Glomerular visceral epithelial cell (primary cell): ENCODE data around the gene PHYKPL.
"Not testable (repeated sequence)": the region's sequence is repeated elsewhere in the genome, so short reads cannot be mapped to it uniquely, and the experiment has no call there.

Source experiments
- DNase-seq: peaks from one replicate; pipeline ENCODE4 v3.0.0-alpha.2; 2016; ENCODE audit errors: extremely low spot score

The PHYKPL gene

DNA sequence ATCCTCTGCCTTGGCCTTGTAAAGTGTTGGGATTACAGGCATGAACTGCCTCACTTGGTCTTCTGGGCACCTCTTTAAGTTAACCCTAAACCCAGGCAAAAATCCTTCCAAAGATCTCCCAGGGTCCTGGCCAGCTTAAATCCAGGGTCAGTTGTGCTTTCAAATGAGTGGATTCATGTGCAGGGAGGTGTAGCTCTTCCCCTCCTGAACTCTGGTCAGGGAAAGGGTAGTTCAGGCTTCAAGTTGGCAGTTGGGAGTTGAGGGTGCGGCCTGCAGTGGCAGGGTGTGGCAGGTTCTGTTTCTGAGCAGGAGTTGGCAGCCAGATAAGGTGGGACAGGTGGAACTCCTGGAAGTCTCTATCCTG is 24.7 kb downstream of the PHYKPL start:
- DNase-seq: no peak

DNA sequence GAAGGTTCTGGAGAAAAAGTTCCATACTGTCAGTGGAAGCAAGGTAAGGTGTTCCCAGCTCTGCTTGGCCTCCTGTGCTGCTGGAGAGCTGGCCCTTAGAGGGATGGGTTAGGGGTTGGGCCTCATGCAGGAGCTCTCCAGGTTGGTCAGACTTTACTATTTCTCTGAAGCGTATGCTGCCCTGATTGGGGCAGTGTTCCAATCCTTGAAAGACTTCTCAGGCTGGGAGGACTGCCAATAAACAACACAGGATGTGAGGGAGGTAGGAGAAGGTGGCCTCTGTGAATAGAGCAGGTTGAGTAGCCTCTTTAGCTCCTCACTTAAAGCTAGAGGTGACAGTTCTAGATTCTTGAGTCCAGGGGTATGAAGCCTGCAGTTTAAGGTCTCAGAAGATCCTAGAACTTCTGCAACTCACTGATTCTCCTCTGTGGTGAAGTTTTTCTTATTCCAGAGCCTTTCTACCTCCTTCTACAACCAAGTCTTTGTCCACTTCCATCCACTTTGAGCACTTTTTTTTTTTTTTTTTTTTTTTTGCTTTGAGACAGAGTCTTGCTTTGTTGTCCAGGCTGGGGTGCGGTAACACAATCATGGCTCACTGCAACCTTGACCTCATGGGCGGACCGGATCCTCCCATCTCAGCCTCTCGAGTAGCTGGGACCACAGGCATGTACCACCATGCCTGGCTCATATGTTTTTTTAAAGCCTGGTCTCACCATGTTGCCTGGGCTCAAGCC is 25.3 kb downstream of the PHYKPL start:
- DNase-seq: peak; percentile 62

DNA sequence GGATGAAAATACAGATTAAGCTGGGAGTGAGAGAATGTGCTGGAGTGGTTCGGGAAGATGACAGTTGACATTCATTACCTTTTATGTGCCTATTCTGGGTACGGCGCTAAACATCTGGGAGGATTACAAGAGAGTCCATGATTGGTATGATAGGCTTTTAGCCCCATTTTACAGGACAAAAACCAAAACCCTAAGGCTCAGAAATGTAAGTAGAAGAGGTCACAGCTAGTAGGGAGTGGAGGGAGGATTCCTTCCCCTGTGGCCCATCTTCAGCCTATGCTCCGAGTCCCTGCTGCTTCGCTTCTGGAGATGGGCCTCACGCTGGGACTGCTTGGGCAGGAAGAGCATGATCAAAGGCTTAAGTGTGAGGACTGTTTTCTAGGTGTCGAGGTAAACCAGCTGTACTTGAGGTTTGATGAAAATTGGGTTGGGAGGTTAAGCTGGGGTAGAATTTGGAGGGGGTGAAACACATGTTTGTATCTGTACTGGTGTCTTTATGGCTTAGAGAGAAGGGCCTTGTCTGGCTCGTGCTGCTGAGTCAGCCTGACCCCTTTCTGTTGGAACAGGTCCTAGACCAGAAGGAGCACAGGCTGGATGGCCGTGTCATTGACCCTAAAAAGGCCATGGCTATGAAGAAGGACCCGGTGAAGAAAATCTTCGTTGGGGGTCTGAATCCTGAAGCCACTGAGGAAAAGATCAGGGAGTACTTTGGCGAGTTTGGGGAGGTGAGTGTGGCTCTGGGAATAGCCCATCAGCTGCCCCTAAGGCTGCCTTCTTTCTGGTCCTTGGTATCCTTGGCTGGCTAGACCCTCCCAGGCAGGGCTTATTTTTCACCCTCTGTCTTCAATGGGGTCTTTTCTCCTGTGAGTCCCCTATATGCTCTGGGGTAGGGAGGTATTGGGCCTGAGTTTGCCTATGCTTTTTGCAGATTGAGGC is 26.2 kb downstream of the PHYKPL start:
- no peak for DNase-seq

DNA sequence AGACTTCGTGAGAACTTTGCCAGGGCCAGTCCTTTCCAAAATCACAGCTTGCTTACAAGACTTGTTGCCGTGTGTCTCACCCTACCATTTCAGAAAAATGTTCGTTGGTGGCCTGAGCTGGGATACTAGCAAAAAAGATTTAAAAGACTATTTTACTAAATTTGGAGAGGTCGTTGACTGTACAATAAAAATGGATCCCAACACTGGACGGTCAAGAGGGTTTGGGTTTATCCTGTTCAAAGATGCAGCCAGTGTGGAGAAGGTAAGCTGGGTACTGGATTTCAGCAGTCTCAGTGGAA is 26.9 kb downstream of the PHYKPL start:
- no peak for DNase-seq

DNA sequence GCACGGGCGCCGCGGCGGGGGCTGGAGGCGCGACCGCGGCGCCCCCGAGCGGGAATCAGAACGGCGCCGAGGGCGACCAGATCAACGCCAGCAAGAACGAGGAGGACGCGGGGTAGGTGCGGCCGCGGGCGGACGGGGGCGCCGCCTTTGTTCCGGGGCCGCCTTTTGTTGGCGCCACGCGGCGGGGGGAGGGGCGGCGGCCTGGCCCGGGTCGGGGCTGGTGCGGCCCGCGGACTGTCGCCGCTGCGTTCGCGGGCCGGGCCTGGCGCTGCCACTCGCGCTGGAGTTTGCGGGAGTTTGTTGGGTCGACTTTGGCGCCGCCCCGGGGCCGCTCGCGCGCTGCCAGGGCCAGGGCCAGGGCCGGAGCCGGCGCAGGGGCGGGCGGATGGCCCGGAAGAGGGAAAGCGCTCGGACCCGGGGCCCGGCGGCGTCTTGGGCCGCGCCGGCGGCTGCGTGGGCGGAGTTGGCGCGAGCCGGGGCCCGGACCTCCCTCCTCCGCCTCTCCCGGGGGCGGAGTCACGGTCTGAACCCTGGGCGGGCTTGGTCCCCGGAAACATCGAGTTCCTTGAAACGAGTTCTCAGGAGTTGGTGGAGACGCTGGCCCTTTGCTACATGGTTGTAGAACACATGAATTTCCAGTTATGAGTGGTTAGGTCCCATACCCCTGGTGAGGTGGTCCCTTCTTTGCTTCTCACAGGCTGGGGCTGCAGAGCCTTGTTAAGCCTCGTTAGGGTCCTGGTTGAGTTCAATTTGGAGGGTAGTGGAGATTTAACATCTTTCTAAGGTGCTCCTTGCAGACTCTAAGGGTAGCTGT is 27.5 kb downstream of the PHYKPL start:
- peak; percentile 80 for DNase-seq

DNA sequence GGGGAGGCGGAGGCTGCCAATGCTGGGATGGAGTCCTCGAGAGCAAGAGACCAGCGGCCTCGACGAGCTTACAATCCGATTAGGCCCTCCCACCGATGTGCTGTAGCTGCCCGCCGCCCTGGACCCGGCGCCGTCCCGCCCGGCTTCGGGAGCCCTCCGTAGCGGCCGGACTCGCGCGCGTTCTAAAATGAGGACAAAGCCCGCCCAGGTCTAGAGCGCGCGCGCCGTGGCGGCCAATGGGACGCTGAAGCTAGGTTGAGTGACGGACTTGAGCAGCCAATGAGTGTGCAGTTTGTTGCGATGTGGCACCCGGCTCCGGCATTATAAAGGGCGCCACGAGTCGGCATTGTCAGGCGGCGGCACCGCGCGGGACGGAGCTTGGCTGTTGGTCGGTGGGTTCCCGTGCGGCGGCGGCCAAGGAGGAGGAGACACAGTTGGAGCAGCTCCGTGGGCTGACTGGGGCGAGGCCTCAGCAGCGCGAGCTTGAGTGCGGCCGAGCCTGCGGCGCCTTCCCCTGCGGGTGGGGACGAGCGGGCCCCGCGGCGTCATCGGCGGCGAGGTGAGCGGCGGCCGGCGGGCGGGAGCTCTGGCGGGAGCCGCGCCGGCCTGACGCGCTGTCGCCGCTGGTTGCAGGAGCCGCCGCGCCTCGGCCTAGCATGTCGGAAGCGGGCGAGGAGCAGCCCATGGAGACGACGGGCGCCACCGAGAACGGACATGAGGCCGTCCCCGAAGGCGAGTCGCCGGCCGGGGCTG is 28.2 kb downstream of the PHYKPL start, which contains the start of gene HNRNPAB:
Gene HNRNPAB, plus strand, starts transcription at position 352 of the 753 bp plus-strand sequence. Its CDS starts 305 bp downstream, at position 657.
- peak; percentile 98 for DNase-seq

DNA sequence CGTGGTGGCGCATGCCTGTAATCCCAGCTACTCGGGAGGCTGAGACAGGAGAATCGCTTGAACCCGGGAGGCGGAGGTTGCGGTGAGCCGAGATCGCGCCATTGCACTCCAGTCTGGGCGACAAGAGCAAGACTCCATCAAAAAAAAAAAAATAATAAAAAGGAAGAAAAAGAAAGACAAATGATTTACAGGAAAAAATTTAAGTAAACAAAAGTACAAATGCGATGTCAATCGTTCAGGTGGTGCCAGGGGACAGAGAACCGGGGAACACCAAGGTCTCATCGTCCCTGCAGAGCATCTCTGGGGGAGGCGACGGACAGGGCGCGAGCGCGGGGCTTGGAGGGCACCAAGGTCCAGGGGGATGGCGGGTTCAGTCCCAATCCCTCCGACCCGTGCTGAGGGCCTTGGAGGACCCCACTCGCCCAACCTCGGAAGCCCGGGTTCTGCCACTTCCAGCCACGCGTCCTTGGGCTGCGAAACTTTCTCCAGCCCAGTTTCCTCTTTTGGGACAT is 28.9 kb downstream of the PHYKPL start:
- no peak for DNase-seq

DNA sequence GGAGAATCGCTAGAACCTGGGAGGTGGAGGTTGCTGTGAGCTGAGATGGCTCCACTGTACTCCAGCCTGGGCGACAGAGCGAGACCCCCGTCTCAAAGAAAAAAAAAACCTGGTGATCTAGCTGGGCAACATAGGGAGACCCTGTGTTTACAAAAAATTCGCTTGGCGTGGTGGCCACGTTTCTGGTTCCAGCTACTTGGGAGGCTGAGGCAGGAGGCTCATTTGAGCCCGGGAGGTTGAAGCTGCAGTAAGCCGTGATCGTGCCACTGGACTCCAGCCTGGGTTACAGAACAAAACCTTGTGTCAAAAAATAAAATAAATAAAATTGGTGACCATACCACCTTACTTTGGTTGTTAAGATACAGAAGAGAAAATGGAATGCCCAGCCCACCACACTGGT is 30.1 kb downstream of the PHYKPL start:
- no peak for DNase-seq

DNA sequence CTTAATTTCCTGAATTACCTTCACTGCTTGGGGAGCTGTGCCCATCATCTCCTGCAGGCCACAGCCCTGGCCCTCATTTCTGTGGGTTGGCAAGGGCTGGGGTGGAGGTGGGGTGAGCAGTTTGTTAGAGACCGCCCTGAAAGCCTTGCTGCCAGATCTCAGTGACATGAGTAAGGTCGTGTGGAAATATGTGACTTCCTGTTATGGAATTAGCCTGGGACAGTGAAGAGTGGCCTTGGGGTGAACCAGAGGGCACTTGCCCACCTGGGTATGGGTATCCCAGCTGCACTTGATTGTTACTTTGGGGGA is 30.7 kb downstream of the PHYKPL start:
- DNase-seq: no peak

DNA sequence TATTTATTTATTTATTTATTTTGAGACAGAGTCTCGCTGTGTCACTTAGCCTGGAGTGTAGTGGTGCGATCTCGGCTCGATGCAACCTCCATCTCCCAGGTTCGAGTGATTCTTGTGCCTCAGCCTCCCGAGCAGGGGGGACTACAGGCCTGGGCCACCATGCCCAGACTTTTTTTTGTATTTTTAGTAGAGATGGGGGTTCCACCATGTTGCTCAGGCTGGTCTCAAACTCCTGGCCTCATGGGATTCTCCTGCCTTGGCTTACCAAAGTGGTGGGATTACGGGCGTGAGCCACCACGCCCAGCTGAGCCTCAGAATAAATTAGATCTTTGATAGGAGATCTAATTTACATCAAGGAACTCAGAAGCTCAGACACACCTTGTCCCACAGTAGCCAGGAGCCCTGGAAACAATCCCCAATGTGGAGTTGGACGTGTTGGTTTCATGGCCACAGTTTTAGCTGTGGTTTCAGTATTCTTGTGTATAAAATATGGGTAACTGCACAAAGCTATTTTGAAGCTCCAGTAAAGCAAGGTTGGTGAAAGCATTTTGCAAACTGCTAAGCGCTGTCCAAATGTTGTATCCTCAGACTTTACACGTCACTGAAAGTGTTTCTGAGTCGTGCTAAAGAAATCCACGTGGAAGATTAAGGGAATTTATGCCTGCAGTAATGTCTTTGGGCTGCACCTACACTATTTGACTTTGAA is 31.2 kb downstream of the PHYKPL start:
- no peak for DNase-seq

DNA sequence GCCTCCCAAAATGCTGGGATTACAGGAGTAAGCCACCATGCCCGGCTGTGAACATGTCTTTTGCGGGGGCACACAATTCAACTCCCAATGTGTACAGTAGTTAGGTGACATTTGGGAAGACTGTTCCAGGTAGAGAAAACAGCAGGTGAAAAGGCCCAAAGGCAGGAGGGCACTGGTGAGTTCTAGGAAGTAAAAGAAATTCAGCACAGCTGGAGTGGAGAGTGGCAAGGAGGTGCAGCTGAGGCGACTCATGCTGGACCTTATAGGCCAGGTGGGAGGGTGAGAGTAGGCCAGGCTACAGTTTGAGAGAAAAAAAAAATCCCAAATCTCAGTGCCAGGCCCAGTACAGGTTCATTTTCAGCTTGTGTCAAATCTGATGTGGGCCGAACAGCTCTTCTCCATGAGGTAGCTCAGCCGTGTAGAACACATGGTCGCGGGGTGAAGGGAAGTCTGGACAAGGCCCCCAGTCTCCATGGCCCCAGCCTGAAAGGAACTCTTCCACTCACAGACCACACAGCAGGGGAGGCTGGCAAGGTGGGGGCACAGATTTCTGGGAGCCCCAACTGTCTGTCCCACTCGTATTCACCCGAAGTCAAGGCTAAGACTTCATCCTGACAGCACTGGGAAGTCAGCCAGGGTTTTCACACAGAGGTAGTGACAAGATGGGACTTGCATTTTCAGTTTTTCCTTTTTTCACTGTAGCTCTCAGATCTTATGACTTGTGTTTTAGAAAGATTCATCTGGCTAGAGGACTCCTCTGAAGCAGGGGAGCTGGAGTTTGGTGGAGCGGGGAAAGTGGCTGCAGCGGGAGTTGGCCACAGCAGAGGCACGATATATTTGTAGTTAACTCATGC is 32.8 kb downstream of the PHYKPL start:
- DNase-seq: no peak

DNA sequence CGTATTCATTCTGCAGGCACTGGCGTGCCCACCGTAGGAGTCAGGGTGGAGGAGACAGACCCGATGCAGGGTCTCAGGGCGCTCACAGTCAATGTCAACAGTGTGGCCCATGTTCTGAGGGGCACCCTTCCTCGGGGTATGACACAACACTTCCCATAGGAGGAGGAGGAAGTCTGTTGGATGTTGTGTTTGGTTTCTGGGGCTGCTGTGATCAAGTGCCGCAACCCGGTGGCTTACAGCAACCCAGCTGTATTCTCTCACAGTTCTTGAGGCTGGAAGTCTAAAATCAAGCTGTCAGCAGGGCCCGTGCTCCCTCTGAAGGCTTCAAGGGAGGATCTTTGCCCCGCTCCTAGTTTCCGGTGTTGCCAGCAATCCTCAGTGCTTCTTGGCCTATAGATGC is 33.9 kb downstream of the PHYKPL start:
- DNase-seq: no peak

DNA sequence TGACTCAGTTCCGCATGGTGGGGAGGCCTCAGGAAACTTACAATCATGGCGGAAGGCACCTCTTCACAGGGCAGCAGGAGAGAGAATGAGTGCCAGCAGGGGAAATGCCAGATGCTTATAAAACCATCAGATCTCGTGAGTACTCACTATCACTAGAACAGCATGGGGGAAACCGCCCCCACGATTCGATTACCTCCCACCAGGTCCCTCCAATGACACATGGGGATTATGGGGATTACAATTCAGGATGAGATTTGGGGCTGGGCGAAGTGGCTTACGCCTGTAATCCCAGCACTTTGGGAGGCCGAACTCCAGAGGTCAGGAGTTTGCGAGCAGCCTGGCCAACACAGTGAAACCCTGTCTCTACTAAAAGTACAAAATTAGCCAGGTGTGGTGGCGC is 34.5 kb downstream of the PHYKPL start:
- not testable (repeated sequence) for DNase-seq

DNA sequence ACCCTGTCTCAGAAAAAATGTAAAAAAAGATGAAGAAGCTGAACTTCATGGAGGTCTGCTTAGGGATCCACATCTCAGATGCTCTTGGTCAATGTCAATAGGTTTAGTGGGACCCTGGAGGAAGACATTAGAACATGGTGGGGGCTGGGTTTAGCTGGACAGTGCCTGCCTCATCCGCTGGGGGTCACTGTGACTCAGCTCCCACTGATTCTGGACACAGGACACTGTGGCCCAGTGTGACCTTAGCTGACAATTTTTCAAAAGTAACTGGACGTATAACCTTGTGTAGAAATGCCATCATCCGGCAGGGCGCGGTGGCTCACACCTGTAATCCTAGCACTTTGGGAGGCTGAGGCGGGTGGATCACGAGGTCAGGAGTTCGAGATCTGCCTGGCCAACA is 35.6 kb downstream of the PHYKPL start:
- no peak for DNase-seq

DNA sequence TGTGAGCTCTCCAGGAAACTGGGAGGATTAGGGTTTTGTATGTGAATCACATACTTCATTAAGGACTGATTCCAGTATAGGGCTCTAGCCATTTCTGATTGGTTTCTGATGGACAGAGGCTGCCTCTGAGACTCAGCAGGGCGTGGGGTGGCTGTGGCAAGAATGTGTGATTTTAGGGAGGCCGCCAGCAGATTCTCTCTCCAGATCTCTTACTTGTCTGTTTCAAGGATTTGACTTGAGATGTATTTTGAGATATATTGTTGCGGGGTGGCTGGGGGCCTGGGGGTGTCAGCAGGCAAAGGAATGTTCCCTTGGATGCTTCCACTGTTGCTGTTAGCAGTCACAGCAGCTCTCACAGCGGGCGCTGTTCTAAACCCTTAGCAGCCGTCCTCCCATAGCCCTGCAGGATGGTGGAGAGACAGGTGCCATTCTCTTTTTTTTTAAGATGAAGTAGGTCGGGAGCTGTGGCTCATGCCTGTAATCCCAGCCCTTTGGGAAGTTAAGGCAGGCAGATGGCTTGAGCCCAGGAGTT is 36.3 kb downstream of the PHYKPL start:
- no peak for DNase-seq

DNA sequence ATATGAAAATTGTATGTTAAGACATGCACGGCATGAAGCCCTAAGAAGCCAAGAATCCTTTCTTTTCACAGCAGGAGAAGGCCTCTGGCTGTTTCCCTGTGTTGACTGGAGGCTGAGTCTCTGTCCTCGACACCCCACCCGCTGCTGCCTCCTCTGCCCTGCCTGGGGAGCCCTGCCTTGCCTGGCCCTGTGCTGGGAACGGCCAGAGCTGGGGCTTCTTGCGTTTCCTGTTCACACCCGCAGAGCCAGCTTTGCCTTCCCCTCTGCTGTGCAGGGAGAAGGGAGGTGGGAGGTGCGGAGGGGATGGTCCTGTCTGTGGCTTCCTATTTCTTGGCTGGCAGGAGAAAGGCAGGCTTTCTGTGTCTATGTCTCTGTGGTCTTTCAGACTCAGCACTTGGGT is 38.6 kb downstream of the PHYKPL start:
- DNase-seq: no peak

DNA sequence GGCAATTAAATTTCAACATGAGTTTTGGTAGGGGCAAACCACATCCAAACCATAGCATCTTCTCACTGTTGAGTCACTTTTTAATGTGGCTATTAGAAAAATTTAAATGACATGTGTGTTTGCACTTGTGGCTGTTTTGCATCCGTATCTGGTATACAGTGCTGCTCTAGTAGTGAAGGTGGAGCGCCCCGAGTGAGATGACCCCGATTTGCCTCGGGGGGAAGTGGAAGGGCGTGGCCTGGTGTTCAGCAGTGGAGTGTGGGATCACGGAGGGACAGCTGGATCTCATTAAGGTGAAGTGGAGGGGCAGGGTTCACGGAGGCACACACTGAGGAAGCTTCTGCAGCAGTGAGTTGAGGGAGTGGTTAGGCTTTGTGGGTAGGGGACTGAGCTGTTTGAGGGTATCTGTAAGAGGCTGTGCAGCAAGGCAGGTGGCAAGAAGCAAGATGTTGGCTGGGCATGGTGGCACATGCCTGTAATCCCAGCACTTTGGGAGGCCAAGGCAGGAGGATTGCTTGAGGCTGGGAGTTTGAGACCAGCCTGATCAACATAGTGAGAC is 39.3 kb downstream of the PHYKPL start:
- no peak for DNase-seq

DNA sequence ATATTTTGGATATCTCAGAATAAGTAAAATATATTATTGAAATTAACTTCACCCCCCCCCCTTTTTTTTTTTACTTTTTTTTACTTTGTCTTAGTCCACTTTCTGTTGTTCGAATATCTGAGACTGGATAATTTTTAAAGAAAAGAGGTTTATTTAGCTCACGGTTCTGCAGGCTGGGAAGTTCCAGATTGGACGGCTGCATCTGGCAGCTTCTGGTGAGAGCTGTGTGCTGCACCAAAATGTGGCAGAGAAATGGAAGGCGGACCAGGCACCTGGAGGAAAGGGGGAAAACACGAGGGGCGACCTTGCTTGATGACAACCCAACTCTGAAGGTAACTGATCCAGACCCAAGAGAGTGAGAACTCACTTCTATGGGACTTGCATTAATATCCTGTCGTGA is 39.8 kb downstream of the PHYKPL start:
- no peak for DNase-seq

DNA sequence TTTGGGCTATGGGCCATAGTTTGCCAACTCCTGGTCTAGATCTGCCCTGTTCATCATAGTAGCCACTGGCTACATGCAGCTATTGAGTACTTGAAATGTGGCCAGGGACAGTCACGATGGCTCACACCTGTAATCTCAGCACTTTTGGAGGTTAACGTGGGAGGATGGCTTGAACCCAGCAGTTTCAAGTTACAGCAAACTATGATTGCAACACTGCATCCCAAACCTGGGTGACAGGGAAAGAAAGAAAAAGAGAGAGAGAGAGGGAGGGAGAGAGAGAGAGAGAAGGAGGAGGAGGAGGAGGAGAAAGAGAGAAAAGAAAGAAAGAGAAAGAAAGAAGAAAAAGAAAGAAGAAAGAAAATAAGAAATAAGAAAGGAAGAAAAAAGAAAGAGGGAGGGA is 40.4 kb downstream of the PHYKPL start:
- no peak for DNase-seq
